ENCODE results near the gene MAPK7. TPM values are rescaled to one million over a fixed set of nuclear protein-coding genes. Genes with fewer than 3 reads are reported as not detected.

MAPK7 gene
- total RNA-seq, 4 donors from 2014 or later = 15.3 to 112 (median 48.3) TPM

DNA sequence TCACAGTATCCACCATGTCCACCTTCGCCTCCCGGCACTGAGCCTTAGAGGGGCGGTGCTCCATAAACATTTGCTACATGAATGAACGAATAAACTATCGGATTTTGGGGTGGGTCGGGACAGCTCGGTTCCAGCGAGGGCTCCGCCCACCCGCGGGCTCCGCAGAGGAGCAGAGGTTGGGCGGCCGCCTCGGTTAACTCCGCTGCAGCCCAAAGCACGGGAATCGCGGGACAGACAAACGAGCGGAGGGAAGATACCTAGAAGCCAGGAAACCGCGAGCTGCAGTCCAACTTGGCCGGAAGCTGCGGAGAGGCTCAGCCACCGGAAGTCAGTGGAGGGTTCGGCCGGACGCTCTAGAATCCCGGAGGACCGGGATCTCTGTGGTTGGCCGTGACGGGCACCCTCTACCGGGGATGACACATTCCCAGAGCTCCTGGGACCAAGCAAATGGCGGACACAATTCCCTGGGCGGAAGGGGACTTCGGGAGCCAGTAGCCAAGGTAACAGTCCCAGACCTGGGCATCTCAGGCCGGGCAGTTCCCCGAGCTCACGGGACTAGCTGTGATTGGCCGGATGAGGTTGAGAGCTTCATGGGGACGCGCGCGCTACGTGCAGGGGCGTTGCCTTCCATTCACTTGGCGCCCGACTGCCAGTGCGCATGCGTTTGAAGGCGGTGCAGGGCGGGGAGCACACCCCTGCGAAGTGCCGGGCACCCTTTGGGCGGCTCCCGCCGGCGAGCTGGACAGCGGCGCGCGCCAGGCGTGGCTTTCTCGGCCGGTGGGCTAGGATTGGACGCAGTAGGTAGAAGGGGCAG lies 489 bp upstream of the MAPK7 start:
- WGBS, 2 donors (ENCODE audit: low coverage in 1 of 2) = 1% methylated on average over 64 of the region's 67 CpGs; no CpG with 5 or more reads in 1 of the 2 donors
- intact Hi-C loops (cut with DNase I; ENCODE audit: low total_unique reads) = loop anchor here (2.0 kb wide), 1 partner anchor 69 kb away; no protein-coding TSS in a partner anchor

DNA sequence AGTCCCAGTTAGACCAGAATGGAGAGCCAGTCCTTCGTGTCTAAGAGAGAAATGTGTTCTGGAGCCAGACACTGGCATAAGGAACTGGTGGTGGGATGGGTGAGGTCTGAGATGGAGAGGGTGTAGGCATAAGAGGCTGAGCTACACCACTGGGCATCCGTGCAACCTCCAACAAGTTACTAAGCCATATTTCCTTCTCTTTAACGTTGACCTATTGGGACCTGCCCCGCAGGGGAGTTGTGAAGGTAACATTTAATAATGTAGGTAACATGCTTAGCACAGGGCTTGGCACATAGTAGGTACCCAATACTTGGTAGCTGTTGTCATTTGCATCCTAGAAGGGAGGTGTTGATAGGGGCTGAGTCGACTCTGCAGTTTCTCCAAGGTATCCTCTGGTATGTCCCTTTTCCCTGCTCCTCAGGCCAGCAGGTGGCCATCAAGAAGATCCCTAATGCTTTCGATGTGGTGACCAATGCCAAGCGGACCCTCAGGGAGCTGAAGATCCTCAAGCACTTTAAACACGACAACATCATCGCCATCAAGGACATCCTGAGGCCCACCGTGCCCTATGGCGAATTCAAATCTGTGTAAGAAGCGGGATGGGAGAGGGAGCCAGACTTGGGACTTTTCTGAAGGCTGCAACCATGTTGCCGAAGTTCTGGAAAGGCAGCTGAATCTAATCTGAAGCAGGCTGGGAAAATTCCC lies 1.2 kb downstream of the MAPK7 start:
- Histone ChIP-seq H3K4me3 (peak overlapping the region; percentile 73 to 90 (median 84)), H3K27me3 (no peaks in the 10 kb centered on the region), H3K36me3 (peaks cover 0 to 18% (median 7%) of the 10 kb centered on the region in 4 donors), H3K4me1 (peaks cover 18 to 44% (median 35%) of the 10 kb centered on the region in 4 donors), H3K27ac (peak overlapping the region; percentile 91 to 98 (median 95)), H3K9me3 (no peaks in the 10 kb centered on the region)
- DNase-seq = no peak
- WGBS, 2 donors (ENCODE audit: low coverage in 1 of 2) = 79% methylated on average over 13 of the region's 13 CpGs; no CpG with 5 or more reads in 1 of the 2 donors
- in situ Hi-C loops (cut with MboI; ENCODE audit: low pct_ligation_motif_present in 1 of 4, low pct_unique_long_range_greater_than_20kb in 1 of 4, low sequenced_read_pairs in 3 of 4) (no loop called here), intact Hi-C loops (cut with DNase I; ENCODE audit: low total_unique reads) (no loop called here)
- TF ChIP-seq, protein P1, sequence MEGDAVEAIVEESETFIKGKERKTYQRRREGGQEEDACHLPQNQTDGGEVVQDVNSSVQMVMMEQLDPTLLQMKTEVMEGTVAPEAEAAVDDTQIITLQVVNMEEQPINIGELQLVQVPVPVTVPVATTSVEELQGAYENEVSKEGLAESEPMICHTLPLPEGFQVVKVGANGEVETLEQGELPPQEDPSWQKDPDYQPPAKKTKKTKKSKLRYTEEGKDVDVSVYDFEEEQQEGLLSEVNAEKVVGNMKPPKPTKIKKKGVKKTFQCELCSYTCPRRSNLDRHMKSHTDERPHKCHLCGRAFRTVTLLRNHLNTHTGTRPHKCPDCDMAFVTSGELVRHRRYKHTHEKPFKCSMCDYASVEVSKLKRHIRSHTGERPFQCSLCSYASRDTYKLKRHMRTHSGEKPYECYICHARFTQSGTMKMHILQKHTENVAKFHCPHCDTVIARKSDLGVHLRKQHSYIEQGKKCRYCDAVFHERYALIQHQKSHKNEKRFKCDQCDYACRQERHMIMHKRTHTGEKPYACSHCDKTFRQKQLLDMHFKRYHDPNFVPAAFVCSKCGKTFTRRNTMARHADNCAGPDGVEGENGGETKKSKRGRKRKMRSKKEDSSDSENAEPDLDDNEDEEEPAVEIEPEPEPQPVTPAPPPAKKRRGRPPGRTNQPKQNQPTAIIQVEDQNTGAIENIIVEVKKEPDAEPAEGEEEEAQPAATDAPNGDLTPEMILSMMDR (IDR thresholded peaks at IDR 0.05) = no peak
- no peak for TF ChIP-seq POLR2AphosphoS5 (IDR thresholded peaks at IDR 0.05)
- no peak for TF ChIP-seq POLR2A (IDR thresholded peaks at IDR 0.05)
- no peak for TF ChIP-seq EP300 (IDR thresholded peaks at IDR 0.05; ENCODE audit: low read depth)

More for the DNA sequence above, 489 bp upstream of the MAPK7 start:
- DNase-seq = peak; percentile 99
- no peaks in the 10 kb centered on the region for H3K9me3 ChIP-seq
- in situ Hi-C loops (cut with MboI; ENCODE audit: low pct_ligation_motif_present in 1 of 4, low pct_unique_long_range_greater_than_20kb in 1 of 4, low sequenced_read_pairs in 3 of 4) = no loop called here
- no peaks in the 10 kb centered on the region for H3K27me3 ChIP-seq
- peaks cover 6 to 28% (median 24%) of the 10 kb centered on the region in 4 donors for H3K4me1 ChIP-seq
- peaks cover 0 to 18% (median 7%) of the 10 kb centered on the region in 4 donors for H3K36me3 ChIP-seq
- peak overlapping the region; percentile 46 to 86 (median 78) for H3K4me3 ChIP-seq
- H3K27ac ChIP-seq = peak overlapping the region; percentile 91 to 98 (median 95)
- peak; percentile 84 for TF ChIP-seq POLR2A (IDR thresholded peaks at IDR 0.05)
- TF ChIP-seq EP300 (IDR thresholded peaks at IDR 0.05; ENCODE audit: low read depth) = no peak
- TF ChIP-seq, protein P1 (IDR thresholded peaks at IDR 0.05) = no peak
- TF ChIP-seq POLR2AphosphoS5 (IDR thresholded peaks at IDR 0.05) = peak; percentile 39 to 88 (median 79)

DNA sequence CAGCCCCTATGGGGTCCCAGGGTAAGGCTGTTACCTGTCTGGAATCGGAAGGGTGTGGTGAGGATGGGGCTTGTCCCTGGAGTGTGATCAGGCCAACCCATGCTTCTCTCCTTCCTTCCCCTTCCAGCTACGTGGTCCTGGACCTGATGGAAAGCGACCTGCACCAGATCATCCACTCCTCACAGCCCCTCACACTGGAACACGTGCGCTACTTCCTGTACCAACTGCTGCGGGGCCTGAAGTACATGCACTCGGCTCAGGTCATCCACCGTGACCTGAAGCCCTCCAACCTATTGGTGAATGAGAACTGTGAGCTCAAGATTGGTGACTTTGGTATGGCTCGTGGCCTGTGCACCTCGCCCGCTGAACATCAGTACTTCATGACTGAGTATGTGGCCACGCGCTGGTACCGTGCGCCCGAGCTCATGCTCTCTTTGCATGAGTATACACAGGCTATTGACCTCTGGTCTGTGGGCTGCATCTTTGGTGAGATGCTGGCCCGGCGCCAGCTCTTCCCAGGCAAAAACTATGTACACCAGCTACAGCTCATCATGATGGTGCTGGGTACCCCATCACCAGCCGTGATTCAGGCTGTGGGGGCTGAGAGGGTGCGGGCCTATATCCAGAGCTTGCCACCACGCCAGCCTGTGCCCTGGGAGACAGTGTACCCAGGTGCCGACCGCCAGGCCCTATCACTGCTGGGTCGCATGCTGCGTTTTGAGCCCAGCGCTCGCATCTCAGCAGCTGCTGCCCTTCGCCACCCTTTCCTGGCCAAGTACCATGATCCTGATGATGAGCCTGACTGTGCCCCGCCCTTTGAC lies 2.4 kb downstream of the MAPK7 start:
- intact Hi-C loops (cut with DNase I; ENCODE audit: low total_unique reads) (no loop called here), in situ Hi-C loops (cut with MboI; ENCODE audit: low pct_ligation_motif_present in 1 of 4, low pct_unique_long_range_greater_than_20kb in 1 of 4, low sequenced_read_pairs in 3 of 4) (no loop called here)
- Histone ChIP-seq H3K36me3 (peaks cover 0 to 18% (median 7%) of the 10 kb centered on the region in 4 donors), H3K27ac (peak overlapping the region in 1 of 4 donors; percentile 98), H3K4me1 (peaks cover 25 to 56% (median 47%) of the 10 kb centered on the region in 4 donors), H3K9me3 (no peaks in the 10 kb centered on the region), H3K4me3 (no peak overlapping the region), H3K27me3 (no peaks in the 10 kb centered on the region)
- DNase-seq = no peak
- WGBS, 2 donors (ENCODE audit: low coverage in 1 of 2) = 93% methylated on average over 29 of the region's 29 CpGs; no CpG with 5 or more reads in 1 of the 2 donors
- no peak for TF ChIP-seq POLR2A (IDR thresholded peaks at IDR 0.05)
- no peak for TF ChIP-seq POLR2AphosphoS5 (IDR thresholded peaks at IDR 0.05)
- TF ChIP-seq, protein P1 (IDR thresholded peaks at IDR 0.05) = no peak
- no peak for TF ChIP-seq EP300 (IDR thresholded peaks at IDR 0.05; ENCODE audit: low read depth)

Data from transverse colon (tissue), 4 donors.